Activated naive CD4-positive, alpha-beta T cell treated with Interleukin-2 at 50 U/mL for 16 hours (primary cell): ENCODE data around the gene TBC1D4.
A peak's percentile ranks its signal among the peaks of the same experiment; 100 is the strongest.
"Not testable (repeated sequence)": the region's sequence is repeated elsewhere in the genome, so short reads cannot be mapped to it uniquely, and the experiment has no call there.

Source experiments
- DNase-seq: peaks from one replicate; pipeline ENCODE4 v3.0.0-alpha.2; 2020

The TBC1D4 gene

DNA sequence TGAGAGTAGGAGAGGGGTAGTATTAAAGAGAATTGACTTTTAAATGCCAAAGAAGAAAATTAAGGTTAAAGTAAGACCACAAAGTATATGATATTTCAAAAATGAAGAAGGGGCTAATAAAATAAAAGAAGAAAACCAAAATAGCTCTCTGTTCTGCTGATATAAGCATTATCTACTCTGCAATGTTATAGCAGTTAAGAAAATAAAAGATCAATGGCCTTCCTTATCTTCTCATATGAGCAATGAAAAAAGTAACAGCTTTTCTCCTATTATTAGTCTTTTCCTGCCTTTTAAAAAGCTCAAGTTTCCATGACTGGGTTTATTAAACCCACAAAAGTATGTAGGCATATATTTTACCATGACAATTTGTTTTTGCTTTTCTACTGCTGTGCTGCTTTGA, 126.4 kb downstream of the TBC1D4 start:
- no peak for DNase-seq

DNA sequence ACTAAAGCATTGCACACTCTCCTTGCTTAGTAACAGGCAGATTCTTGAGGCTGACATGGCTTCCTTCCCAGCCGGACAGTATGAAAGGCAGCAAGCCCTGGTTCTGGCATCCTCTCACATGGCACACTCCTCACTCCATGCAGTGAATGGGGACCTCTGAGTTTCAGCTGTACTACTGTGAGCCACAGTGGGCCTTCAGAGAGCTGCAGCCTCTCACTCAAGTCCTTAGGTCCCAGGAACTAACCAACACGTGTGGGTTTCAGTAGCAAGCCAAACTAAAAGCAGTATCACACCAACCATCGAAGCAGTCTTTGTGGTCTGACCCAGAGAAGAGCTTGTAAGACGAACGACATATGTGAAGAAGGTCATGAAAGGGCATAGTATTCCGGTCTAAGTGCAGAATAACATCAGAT, 128.2 kb downstream of the TBC1D4 start:
- DNase-seq = no peak

DNA sequence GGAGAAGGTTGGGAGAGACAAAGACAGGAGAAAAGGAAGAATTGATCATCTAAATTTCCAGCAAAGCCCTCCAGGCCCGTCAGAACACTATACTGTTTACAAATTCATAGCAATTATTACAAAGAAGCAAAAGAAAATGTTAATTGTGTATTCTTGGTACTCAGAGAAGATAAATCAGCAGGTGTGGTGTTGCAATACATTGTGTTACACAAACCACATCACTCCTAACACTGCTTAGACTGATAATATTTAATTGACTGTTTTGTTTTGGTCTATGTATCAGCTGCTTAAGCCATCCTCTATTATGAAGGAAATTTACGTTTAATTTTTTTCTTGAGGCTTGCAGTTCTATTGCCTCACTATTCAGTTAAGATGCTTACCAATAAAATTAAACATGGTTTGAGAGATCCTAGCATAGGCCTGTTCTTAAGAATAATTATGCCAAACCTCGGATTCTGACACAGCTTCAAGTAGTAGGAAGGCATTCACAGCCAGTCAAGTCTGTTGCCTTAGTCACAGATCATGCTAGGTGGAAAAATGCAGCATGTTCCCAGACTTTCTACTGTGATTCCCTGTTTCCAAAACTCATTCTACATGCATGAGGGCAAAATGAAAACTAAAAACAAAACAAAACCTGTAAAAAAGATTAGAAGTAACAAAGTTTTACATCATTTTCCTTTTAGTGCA, 129.2 kb downstream of the TBC1D4 start:
- DNase-seq = no peak

DNA sequence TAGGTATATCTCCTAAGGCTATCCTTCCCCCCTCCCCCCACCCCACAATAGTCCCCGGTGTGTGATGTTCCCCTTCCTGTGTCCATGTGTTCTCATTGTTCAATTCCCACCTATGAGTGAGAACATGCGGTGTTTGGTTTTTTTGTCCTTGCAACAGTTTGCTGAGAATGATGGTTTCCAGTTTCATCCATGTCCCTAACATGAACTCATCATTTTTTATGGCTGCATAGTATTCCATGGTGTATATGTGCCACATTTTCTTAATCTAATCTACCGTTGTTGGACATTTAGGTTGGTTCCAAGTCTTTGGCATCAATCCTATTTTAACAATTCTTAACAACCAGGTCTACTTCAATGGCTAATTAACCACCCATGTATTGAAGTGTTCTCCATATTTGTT, 130.4 kb downstream of the TBC1D4 start:
- DNase-seq = not testable (repeated sequence)

DNA sequence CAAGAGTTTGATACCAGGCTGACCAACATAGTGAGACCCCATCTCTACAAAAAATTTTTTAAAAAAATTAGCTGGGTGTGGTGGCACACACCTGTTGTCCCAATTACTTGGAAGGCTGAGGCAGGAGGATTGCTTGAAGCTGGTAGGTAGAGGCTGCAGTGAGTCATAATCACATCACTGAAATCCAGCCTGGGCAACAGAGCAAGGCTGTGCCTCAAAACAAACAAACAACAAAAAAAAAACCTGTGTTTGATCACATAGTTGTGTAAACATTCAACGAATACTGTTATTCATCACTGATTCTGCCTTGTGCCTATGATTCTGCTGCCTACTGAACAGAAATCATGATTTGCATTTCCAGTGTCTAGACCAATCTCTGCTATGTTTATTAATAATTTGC, 134.0 kb downstream of the TBC1D4 start:
- DNase-seq = no peak

DNA sequence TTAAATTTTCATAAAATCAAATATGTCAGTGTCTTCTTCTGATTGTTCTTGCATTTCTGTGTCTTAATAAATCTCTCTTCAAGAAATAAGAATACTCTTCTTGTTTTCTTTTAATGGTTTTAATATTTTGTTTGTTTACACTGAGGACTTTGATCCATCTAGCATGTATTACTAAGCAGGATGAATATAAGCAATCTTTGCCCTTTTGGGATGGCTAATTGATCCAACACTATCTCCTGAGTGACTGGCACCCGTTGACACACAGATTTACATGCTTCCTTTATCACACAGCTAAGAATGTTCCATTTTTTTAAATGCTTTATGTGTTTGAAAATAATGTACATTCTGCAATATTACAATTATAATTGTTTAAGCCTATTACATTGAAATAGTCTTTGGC, 134.5 kb downstream of the TBC1D4 start:
- DNase-seq = no peak

DNA sequence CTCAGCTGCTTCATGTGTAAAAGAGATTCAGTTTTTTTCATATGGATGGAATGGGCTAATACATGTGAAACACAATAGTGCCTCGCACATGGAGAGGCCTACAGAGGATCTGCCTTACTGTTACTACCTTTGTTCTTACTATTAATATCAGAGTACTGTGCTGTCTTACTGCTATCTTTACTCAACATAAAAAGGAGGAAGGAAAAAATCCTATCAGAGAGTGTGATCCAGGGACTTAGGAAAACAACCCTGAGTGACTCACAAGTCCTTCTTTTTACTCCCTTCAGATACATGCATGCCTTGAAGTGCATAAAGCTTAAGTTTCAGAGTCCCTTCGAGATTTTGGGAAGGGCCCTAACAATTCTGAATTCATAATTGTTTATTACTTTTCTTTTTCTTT, 136.8 kb downstream of the TBC1D4 start:
- no peak for DNase-seq

DNA sequence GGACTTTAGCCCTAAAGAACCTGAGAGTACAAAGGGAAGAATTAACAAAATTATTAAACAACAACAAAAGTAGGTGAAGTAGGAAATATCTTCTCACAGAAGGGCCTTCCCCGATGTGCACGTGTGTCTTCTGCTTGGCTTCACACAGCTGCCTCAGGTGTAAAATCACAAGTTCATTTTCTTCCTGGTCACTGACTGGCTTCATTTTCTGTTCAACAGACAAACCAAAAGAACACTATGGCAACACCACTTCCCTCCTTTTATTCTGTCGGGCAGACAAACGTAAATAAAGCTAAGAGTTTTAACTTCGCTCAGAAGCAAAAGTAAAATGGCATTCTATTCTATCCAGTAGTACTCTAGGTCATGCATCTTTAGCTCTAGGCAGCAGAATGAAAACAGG, 140.9 kb downstream of the TBC1D4 start:
- DNase-seq = no peak

DNA sequence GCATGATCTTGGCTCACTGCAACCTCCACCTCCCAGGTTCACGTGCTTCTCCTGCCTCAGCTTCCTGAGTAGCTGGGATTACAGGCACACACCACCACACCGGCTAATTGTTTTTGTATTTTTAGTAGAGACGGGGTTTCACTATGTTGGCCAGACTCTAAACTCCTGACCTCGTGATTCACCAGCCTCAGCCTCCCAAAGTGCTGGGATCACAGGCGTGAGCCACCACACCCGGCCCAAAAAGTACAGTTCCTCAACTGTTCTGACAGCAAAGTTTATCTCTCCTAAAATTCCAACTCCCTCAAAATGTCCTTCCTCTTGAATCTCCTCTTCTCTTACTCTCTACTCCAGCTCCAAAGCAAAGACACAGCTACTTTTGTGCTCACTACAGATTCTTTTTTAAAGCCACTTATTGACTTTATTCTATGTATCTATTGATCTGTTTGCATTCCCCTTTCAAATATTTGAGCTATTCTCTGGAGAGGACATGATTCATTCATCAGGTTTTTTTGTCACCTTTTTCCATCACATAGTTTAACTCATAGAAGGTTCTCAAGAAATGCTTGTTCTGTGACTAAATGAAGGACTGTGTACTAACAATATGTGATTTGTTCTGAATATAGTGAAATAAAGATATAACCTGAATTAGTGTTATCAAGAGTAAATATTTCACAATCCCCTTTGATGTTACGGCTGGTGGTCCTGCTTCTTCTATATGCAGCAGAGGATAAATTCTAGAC, 142.2 kb downstream of the TBC1D4 start:
- DNase-seq = no peak

DNA sequence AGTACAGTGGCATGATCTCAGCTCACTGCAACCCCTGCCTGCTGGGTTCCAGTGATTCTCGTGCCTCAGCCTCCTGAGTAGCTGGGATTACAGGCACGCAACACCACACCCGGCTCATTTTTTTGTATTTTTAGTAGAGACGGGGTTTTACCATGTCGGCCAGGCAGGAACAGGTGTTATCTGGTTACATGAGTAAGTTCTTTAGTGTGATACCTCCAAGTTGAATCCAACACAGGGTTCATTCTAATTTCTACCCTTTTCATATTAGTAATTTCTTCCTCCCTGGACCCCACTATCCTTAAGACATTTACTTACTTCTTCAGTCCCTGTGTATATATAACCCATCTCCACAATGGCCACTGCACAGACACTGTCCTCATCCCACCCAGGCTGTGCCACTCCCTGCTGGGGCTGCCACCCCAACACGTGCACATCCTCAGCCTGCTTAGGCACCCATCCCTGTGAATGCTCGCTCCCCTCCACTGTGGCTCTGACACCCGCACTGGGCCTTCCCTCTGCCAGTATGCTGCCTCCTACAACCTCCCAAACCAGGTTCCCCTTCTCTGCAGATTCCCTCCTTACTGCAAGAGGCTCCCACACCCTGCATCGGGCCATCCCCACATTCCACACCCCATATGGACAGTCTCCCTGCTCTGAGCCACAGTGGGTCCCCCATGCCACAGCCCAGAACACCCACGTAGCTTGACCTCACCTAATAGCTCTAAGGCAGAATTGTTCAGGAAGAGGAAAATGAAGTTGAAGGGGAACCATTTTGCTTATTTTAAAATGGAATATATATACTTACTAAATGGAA, 147.1 kb downstream of the TBC1D4 start:
- no peak for DNase-seq

DNA sequence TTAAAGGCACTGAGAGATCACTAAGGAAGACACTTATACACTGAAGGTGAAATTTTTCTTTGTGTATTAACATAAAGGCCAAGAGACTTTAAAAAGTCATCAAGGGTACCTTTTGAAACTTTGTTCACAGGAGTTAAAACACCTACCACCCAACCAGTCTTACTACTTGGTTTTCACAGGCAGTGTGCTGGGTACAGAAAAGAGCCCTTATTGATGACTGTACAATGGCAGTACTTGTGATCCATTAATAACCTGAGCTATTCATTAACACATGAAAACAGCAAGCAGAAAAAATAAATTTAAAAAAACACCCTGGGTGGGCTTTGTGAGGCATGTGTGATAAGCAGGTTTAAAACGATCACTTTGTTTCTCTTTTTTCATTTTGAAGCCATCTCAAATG, 148.9 kb downstream of the TBC1D4 start:
- no peak for DNase-seq

DNA sequence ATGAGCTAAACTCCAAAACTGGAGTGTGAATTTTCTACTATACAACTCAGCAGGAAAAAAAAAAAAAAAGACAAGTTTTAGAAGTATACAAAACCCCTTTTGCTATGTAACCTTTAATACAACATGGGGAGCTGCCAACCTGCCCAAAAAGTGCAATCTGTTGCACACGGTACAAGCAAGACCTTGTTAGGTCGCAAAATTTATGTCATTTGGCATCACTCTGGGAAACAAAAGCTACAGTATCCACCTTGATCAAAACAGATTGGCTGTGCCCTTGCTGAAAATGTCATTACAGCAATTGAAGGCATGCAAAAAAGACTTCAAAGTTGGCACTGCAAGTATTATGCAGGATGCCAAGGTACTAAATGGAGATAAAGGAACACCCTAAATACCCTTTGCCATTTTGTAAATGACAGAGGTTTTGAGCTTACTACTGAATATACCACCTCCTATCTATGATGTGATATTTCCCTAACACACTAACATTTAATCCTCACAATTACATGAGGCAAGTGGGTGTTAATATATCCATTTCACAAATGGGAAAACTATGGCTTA, 150.1 kb downstream of the TBC1D4 start:
- DNase-seq = no peak

DNA sequence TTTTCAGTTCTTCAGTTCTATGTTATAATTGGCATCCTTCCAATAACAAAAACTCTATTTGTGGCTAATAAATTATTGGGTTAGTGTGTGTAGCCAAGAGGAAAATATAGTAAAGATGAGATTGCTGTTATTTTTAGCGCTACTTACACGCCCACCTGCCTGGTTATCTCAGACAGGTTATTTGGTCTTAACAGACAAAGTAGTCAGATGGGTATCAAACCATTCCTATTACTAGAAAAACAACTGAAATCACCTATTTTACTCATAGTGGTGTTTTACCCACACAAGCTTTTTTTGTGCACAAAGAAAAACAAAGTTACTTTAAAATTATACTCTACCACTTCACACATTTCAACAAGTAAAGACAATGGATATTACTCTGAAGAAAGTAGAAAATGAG, 151.2 kb downstream of the TBC1D4 start:
- DNase-seq = no peak

DNA sequence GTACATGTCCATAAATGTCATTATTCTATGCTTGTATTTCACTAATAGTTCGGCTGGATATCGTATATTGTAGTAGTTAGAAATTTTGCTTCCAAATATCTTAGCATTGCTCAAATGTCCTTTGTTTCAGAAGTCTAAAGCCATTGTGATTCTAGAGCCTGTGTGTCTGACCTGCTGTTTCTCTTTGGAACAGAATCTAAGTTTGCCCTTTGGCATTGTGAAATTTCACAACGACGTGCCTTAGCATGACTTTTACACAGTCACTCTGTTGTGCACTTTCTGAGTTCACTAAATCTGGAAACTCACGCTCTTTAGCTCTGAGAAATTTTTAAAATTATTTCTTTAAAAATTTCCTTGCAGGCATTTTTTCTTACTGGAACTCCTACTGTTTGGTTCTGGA, 152.2 kb downstream of the TBC1D4 start:
- no peak for DNase-seq

DNA sequence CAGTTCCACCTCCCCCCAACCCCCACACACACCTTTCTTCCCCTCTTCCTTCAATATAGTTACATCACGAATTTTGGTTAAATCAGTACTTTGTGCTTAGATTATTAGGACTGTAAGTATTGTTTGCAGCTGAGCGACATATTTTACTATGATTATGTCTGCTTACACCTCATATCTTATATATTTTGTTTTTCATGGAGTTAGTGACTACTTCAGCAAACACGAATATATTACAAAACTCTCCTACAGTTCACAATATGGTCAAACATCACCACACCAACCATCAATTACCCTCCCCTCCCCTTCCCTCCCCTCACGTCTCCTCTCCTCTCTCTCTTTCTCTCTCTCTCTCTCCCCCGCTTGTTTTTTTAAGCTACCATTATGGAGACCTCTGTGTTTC, 152.9 kb downstream of the TBC1D4 start:
- DNase-seq = no peak

DNA sequence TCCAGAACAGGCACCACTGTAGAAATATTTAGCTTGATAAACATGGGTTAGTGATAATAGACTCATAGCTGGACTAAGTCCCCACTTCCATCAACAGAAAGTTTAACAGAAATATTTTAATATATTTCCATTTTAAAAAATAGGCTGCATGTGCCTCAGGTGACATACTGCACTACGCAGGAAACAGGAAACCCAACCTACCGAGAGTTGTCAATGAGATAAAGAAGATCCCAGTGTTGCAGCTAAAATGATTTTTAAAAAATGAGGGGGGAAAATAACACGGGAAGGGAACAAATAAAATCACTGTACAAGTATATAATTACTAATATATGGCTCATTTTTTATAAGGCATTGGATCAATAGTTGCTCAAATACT, 154.8 kb downstream of the TBC1D4 start:
- no peak for DNase-seq

DNA sequence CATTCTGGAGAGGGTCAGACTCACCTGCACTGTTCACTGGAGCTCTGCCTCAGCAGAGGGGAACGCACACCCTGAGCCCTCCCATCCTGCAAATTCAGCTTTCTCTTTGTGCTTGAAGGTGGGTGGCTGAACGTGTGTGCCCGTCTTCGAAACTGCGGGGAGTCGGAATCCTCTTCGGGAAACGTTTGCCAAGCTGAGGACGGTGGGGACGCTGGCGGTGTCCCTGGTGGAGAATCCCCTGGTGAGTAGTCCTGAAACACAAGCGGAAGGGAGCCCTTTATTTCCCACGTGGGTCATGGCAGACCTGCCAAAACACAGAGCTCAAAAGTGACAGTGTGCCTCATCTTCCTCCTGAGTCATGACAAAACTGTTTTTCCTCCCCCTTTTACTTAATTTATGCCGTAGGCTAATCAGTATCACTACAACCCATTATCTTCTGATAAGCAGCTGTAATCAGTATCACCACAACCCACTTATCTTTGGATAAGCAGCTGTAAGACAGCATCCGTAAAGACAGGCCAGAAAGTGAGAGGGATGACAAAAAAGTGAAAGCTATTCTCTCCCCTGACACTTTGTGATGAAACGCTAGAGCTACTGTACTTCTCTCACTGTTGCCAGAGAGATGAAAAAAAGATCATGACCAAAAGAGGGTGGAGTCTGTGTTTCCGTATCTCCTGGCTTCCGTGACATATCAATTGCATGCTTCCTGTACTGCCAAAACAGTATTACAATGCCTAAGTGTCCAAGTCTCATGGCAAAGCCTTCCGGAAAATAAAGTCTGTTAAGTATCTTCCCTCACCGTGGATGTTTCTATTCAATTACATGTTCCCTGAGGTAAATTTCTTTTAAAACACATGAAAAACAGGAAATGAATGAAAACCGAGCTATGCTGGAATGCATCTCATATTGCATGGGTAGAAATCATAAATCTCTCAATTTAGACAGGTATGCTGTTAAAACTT, 155.5 kb downstream of the TBC1D4 start:
- peak; percentile 63 for DNase-seq

DNA sequence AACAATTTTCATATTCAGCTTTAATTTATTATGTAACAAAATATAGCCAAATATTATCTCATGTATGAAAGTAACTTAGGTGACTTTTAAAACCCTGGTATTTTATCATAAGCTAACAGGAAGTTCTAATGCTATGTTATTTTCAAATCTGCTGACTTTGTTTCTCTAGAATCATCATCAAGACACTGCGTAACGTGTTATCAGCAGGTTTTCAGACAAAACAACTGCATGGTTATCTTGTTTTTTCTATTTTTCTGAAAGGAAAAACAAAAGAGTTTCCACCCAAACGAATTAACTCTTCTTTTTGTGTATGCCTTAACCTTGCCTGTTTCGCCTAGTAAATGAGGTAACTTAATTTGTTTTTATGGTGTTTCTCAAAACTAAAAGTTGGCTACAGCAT, 156.3 kb downstream of the TBC1D4 start:
- no peak for DNase-seq

DNA sequence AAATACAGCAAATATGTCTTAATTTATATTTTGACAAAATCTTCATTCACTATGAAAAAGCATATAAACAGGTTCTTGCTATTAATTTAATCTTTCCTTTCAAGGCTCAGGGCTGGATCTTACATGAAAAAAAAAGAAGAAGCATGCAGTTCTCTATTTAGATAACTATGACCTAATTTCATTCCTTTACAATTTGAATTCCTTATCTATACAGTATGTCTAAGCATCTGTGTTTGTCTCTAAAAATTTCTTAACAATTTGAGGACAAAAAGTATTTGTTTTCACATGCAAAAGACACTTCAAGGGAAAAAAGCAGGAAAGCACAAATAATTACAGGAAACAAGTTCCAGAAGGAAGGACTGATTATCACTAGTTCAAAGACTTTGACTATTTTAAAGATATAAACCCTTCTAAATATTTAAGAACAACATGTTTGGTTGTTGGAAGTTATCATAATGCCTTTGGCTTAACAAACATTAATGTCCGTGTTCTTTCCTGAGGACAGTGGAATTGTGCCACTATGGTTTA, 157.5 kb downstream of the TBC1D4 start:
- no peak for DNase-seq

DNA sequence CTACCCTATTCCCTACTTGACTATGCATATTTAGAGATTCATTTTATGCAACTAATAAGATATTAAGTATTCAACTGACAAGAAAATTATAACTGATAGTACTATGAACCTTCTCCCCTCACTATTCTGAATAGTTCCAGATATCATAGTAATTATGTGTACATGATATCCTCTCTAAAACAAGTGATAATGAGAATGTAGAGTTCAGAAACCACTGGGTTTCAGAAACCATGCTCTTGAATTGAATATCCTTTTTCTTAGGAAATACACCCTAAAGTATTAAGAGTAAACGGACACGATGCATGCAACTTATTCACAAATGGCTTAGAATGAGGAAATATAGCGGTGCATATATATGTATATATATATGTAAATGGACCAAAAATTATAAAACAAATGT, 160.9 kb downstream of the TBC1D4 start:
- no peak for DNase-seq

DNA sequence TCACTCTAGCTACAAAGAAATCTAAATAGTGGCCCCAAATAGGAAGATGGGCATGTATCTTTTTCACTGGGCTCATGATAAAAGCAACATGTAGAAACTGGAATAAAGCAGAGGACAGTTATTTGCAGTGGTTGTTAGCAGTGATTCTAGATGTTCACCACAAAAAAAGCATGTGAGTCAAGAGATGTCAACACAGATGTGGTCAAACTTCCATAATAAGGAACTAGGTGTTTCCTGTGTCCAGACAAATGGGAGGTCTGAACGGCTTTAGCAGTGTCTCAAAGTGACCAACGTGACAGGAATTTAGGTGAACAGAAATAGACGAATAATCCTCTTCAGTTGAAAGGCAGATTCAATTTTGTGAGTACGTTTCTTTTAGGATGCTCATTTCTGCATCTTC, 162.7 kb downstream of the TBC1D4 start:
- no peak for DNase-seq

DNA sequence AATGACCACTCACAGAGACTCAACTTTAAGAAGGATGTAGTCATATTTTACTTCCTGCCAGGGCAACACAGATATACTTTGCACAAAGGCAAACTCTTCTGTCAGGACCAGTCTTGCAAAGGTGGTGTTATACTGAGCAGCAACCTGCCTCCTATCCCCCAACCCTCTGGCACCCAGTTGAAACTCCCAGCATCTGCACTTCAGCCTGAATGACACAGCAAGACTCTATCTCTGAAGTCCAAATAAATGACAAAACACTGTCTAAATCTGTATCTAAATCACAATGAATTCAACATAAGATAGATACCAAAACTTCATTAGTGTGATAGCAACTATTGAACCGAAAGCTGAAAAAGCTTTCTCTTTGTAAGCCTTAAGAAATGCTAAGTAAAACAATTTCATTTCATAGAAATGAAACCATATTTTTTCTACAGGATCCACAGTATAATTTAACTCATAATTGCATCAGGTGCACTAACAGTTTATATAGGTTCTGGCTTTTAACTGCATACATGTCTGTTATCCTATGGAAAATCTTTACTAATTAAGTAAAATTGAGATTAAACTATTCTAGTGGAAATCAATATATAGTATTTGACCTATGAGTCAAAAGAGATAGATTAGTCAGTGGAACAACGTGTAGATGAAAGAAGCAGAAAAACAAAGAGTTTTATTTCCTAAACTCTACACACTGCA, 163.7 kb downstream of the TBC1D4 start:
- DNase-seq = peak; percentile 19
